Caco-2 (cell line): ENCODE results near the gene SNRNP200. TPM values are rescaled to one million over a fixed set of nuclear protein-coding genes. Genes with fewer than 3 reads are reported as not detected.

ENCODE experiments used
- BruUV-seq: library from RNA; stranded (reverse); fragments of 400-500 nt; replicated peaks from 2 replicates; lab custom pipeline; 2021; lab: Mats Ljungman, UMichigan
- CTCF ChIA-PET: fragments of 300-600 bp; sonication (Branson Sonifier 250); formaldehyde crosslinking; loops from one replicate; lab custom pipeline; 2022; ENCODE audit warnings: antibody characterized with exemption; lab: Charles Lee
- POLR2A ChIA-PET: fragments of 300-600 bp; sonication (Branson Sonifier 250); formaldehyde crosslinking; loops from one replicate; lab custom pipeline; 2022; ENCODE audit warnings: antibody characterized with exemption; lab: Charles Lee
- DNase-seq, 2 experiments: peaks; one replicate each; pipeline versions ENCODE4 v3.0.0 to v3.0.0-alpha.2; 2020 to 2022
- H3K27me3 ChIP-seq: replicated peaks from 2 replicates; pipeline ENCODE4 v1.6.0; 2011; ENCODE audit warnings: low read length; ENCODE audit not compliant: control insufficient read depth, insufficient read depth
- H3K36me3 ChIP-seq: 2 replicates; pipeline ENCODE4 v1.5.1; 2011; ENCODE audit warnings: low read length; ENCODE audit not compliant: control insufficient read depth, insufficient read depth
- H3K4me1 ChIP-seq: fragments of 250-450 bp; sonication (Bioruptor Pico); 2 replicates; pipeline ENCODE4 v1.5.1; 2020; ENCODE audit warnings: mild to moderate bottlenecking
- H3K4me3 ChIP-seq: 2 replicates; pipeline ENCODE4 v1.5.1; 2011; ENCODE audit warnings: low read depth, mild to moderate bottlenecking, control low read depth, low read length
- H3K9me3 ChIP-seq: fragments of 250-450 bp; sonication (Bioruptor Pico); 2 replicates; pipeline ENCODE4 v1.5.1; 2020; ENCODE audit warnings: mild to moderate bottlenecking, moderate library complexity
- H3K27ac Mint-ChIP-seq: one replicate; pipeline ENCODE4 v1.8.0; 2022; ENCODE audit warnings: mixed read lengths; ENCODE audit not compliant: unreplicated experiment
- H3K27me3 Mint-ChIP-seq: one replicate; pipeline ENCODE4 v1.8.0; 2022; ENCODE audit warnings: mixed read lengths; ENCODE audit not compliant: insufficient read depth, unreplicated experiment
- H3K36me3 Mint-ChIP-seq: one replicate; pipeline ENCODE4 v1.8.0; 2022; ENCODE audit warnings: mild to moderate bottlenecking, mixed read lengths; ENCODE audit not compliant: insufficient read depth, unreplicated experiment
- H3K4me1 Mint-ChIP-seq: one replicate; pipeline ENCODE4 v1.8.0; 2022; ENCODE audit warnings: low read depth, mixed read lengths; ENCODE audit not compliant: unreplicated experiment
- H3K4me3 Mint-ChIP-seq: one replicate; pipeline ENCODE4 v1.8.0; 2022; ENCODE audit warnings: mild to moderate bottlenecking, moderate library complexity, mixed read lengths; ENCODE audit not compliant: unreplicated experiment
- H3K9me3 Mint-ChIP-seq: one replicate; pipeline ENCODE4 v1.8.0; 2022; ENCODE audit warnings: mixed read lengths; ENCODE audit not compliant: unreplicated experiment
- CTCF ChIP-seq, 2 experiments: fragments of 200-600 bp in 1 of 2; IDR thresholded peaks; 1 replicate in 1 of 2; 2 replicates in 1 of 2; pipeline versions ENCODE4 v1.5.1 to v1.8.0; 2011 to 2022; ENCODE audit warnings: antibody characterized with exemption in 1 of 2, control low read depth in 1 of 2, inconsistent platforms in 1 of 2, low read depth in 1 of 2, low read length in 1 of 2, mild to moderate bottlenecking in 1 of 2, moderate library complexity in 1 of 2; ENCODE audit not compliant: insufficient read depth in 1 of 2, severe bottlenecking in 1 of 2, unreplicated experiment in 1 of 2
- intact Hi-C: fragments of 100-400 bp; cut with micrococcal nuclease; formaldehyde crosslinking; loops from one replicate; pipeline ENCODE4 v1.10.0; 2022; ENCODE audit not compliant: unreplicated experiment
- total RNA-seq: library from RNA; stranded (reverse); gene quantifications from 2 replicates; pipeline ENCODE4 v1.2.3, GENCODE V29; 2022

The SNRNP200 gene
- total RNA-seq, 1 experiment from 2014 or later, result 240 TPM

GRCh38 chr2:96225016-96225533 is 80.3 kb downstream of the SNRNP200 start:
- no TSS peak for BruUV-seq
- Histone ChIP-seq H3K4me1 (no peaks in the 10 kb centered on the region), H3K9me3 (no peaks in the 10 kb centered on the region), H3K36me3 (no peaks in the 10 kb centered on the region), H3K4me3 (no peak overlapping the region), H3K27me3 (no peaks in the 10 kb centered on the region)
- no peaks in the 10 kb centered on the region for H3K9me3 Mint-ChIP-seq
- ChIA-PET POLR2A (no interaction called here), CTCF (no interaction called here)
- intact Hi-C loops, result no loop called here
- no peaks in the 10 kb centered on the region for H3K27me3 Mint-ChIP-seq
- H3K4me1 Mint-ChIP-seq, result no peaks in the 10 kb centered on the region
- TF ChIP-seq CTCF (IDR thresholded peaks at IDR 0.05; ENCODE audit: insufficient read depth in 1 of 2, low read depth in 1 of 2, low read length in 1 of 2, severe bottlenecking in 1 of 2, unreplicated experiment in 1 of 2), result no peak
- H3K27ac Mint-ChIP-seq, result no peak overlapping the region
- no peak overlapping the region for H3K4me3 Mint-ChIP-seq
- no peak for DNase-seq
- no peaks in the 10 kb centered on the region for H3K36me3 Mint-ChIP-seq

Other genes with a start within 250 kb of the SNRNP200 start
- gene ADRA2B, start 189.0 kb downstream of the SNRNP200 start, total RNA-seq, result 0.12 and 0.20 TPM in 2 replicates
- 0.23 TPM in 1 of 2 replicates, not detected in the other for gene ASTL, start 167.0 kb downstream of the SNRNP200 start, total RNA-seq
- gene DUSP2, start 160.1 kb downstream of the SNRNP200 start, total RNA-seq, result 13.4 and 13.6 TPM in 2 replicates
- gene STARD7, start 96.7 kb downstream of the SNRNP200 start, total RNA-seq, result 214 and 224 TPM in 2 replicates
- 43.3 and 49.1 TPM in 2 replicates for gene TMEM127, start 39.5 kb downstream of the SNRNP200 start, total RNA-seq
- 93.8 and 97.9 TPM in 2 replicates for gene CIAO1, start 39.3 kb downstream of the SNRNP200 start, total RNA-seq
- 1.9 and 3.1 TPM in 2 replicates for gene ITPRIPL1, start 19.8 kb upstream of the SNRNP200 start, total RNA-seq
- 55.2 and 61.3 TPM in 2 replicates for gene NCAPH, start 30.2 kb upstream of the SNRNP200 start, total RNA-seq
- gene NEURL3, start 199.8 kb upstream of the SNRNP200 start, total RNA-seq, result 3.1 and 4.2 TPM in 2 replicates
- 3.0 and 3.3 TPM in 2 replicates for gene ARID5A, start 231.2 kb upstream of the SNRNP200 start, total RNA-seq